Endometrial microvascular endothelial cells (primary cell): Measurements from ENCODE around the gene RALBP1. TPM values are rescaled to one million over a fixed set of nuclear protein-coding genes. Genes with fewer than 3 reads are reported as not detected.

Experiments used
- in situ Hi-C: cut with HindIII; loops from 2 replicates; pipeline ENCODE4 v1.10.0; 2017; ENCODE audit warnings: low sequenced_read_pairs, low pct_unique_long_range_greater_than_20kb; ENCODE audit errors: inconsistent ontology term
- total RNA-seq: library from RNA; depleted of rRNA; stranded (reverse); fragments of >200 nt; gene quantifications from one replicate; pipeline ENCODE4 v1.2.3, GENCODE V29; 2015; ENCODE audit errors: inconsistent ontology term

The RALBP1 gene
- total RNA-seq, 1 donor from 2014 or later = 57.1 TPM

DNA sequence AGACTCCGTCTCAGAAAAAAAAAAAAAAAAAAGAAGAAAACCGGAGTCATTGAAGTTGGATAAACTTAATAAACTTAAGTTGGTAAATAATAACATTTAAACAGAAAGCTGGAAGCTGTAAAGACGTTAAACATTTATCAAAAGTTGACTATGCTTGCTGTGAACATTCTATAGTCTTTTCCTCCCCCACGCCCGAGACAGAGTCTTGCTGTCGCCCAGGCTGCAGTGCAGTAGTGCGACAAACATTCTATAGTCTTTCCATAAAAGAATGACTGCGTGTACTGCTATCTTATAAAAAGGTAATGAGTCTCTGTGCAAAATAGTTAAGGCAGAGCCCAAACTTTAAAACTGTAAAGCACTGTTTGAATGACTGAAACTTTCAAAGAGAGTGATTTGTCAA lies 93.9 kb downstream of the RALBP1 start:
- in situ Hi-C loops = no loop called here

GRCh38 chr18:9570255-9570654 lies 94.9 kb downstream of the RALBP1 start:
- in situ Hi-C loops = no loop called here

DNA sequence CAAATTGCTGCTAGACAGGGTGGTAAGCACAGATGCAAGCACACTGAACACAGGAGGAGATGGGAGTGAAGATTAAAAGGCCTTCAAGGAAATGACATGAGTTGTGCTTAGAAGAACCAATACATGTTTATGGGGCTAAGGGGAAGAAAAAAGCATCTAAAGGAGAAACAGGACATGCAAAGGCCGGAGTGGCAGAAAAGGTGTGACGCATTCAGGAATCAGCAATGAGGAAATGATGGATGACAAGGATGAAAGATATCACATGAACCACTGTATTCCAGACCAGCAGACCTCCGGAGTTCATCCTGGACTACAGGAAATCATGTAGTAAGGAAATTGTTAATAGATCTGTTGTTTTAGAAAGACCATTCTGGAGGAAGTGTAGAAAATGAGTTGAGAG lies 96.2 kb downstream of the RALBP1 start:
- in situ Hi-C loops = no loop called here

DNA sequence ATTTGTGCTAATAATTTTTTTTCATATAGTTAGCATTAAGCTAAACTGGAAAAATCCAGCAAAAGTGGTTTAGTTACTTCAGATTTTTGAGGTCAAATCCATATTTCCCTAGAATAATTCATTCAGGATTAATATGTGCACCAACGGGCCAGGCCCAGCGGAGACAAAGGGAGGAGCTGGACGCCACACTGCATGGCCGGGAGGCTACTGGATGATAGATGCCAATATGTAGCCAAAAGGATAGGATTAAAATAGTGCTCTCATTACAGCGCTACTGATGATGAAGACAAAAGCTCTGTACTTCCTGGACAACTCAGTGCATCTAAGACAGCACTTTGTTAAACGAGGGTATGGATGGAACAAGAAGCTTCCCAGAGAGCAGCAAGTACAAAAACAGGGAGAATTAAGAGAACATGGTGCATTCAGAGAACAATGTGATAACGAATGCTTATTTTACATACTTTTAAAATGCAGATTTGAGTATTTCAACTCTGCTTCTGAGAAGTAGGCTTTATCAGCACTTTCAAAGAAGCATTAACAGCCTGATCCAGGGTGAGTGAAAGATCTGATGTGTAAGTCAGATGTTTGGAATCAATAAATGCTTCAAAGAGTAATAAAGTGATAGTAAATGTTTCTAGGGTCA lies 99.3 kb downstream of the RALBP1 start:
- in situ Hi-C loops = no loop called here

- in situ Hi-C loops = no loop called here
Measured at GRCh38 chr18:9575558-9575957, 100.2 kb downstream of the RALBP1 start.

DNA sequence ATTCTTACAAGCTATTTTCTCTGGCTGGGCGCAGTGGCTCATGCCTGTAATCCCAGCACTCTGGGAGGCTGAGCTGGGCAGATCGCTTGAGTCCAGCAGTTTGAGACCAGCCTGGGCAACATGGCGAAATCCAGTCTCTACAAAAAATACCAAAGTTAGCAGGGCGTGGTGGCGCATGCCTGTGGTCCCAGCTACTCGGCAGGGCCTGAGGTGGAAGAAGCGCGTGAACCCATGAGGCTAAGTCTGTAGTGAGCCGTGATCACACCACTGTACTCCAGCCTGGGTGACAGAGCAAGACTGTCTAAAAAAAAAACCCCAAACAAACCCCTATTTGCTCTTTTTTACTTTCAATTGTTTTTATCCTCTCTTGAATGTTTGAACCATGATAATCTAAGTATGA lies 102.0 kb downstream of the RALBP1 start:
- in situ Hi-C loops = no loop called here

DNA sequence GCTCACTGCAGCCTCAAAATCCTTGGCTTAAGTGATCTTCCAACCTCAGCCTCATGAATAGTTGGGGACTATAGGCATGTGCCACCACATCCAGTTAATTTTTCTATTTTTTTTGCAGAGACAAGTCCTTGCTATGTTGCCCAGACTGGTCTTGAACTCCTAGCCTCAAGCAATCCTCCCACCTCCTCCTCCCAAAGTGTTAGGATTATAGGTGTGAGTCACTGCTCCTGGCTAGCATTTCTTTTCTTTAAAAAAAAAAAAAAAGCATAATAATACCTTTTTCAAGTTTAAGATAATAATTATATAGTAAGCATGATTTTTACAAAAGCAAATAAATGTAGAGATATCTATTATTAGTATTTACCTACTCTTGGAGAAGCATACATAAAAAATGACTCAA lies 103.0 kb downstream of the RALBP1 start:
- in situ Hi-C loops = no loop called here

- in situ Hi-C loops = no loop called here
Measured at GRCh38 chr18:9581667-9582066, 106.4 kb downstream of the RALBP1 start.

GRCh38 chr18:9586814-9587213 lies 111.5 kb downstream of the RALBP1 start:
- in situ Hi-C loops = no loop called here

Other genes starting within 250 kb of the RALBP1 start
- 94.9 TPM for gene TWSG1, start 140.7 kb upstream of the RALBP1 start, total RNA-seq
- gene PPP4R1, start 139.0 kb downstream of the RALBP1 start, total RNA-seq = 103 TPM
- gene RAB31, start 232.8 kb downstream of the RALBP1 start, total RNA-seq = 17.2 TPM